SK-N-SH (cell line): ENCODE data around the gene E2F1. TPM values are rescaled to one million over a fixed set of nuclear protein-coding genes. Genes with fewer than 3 reads are reported as not detected.

Experiments
- CTCF ChIA-PET: fragments of 300-600, 350-600 bp; formaldehyde crosslinking; extraction: SDS; loops from one replicate; lab custom pipeline; 2021; lab: Yijun Ruan, JAX
- POLR2A ChIA-PET: fragments of 350-600 bp; sonication (Branson Sonifier 250); formaldehyde crosslinking; extraction: SDS; loops from one replicate; lab custom pipeline; 2020; ENCODE audit warnings: antibody characterized with exemption, inconsistent platforms; lab: Yijun Ruan, JAX
- DNase-seq: peaks from one replicate; pipeline ENCODE4 v3.0.0; 2012
- H2AFZ ChIP-seq: fragments of 200-600 bp; sonication (generic); 2 replicates; pipeline ENCODE4 v1.8.1; 2016; ENCODE audit warnings: antibody characterized with exemption, mild to moderate bottlenecking, low read depth
- H3F3A ChIP-seq: fragments of 200-600 bp; sonication (generic); replicated peaks from 2 replicates; pipeline ENCODE3; 2016; ENCODE audit warnings: antibody characterized with exemption, mild to moderate bottlenecking; ENCODE audit not compliant: insufficient read depth
- H3K27ac ChIP-seq, 2 experiments: fragments of 200-500 bp in 1 of 2; fragments of 200-600 bp in 1 of 2; sonication (Bioruptor generic) in 1 of 2; sonication (generic), shearing (Covaris generic) in 1 of 2; 2 replicates each; pipeline versions ENCODE4 v1.5.1 to v1.6.1; 2014 to 2016; ENCODE audit warnings: low read depth in 2 of 2, inconsistent platforms in 1 of 2, low read length in 1 of 2, mild to moderate bottlenecking in 1 of 2, mixed read lengths in 1 of 2
- H3K27me3 ChIP-seq: fragments of 200-600 bp; sonication (generic), shearing (Covaris generic); 2 replicates; pipeline ENCODE4 v1.6.1; 2016; ENCODE audit warnings: mixed run types; ENCODE audit not compliant: insufficient read depth
- H3K36me3 ChIP-seq, 2 experiments: fragments of 200-500 bp in 1 of 2; fragments of 200-600 bp in 1 of 2; sonication (Bioruptor generic) in 1 of 2; sonication (generic) in 1 of 2; replicated peaks in 1 of 2; 2 replicates each; pipeline versions ENCODE3 to v1.5.1; 2014 to 2016; ENCODE audit warnings: low read length in 1 of 2, mild to moderate bottlenecking in 1 of 2; ENCODE audit not compliant: insufficient read depth in 2 of 2, control insufficient read depth in 1 of 2
- H3K4me1 ChIP-seq, 2 experiments: fragments of 200-500 bp in 1 of 2; fragments of 200-600 bp in 1 of 2; sonication (Bioruptor generic) in 1 of 2; sonication (generic), shearing (Covaris generic) in 1 of 2; 2 replicates each; pipeline versions ENCODE4 v1.5.1 to v1.6.1; 2014 to 2016; ENCODE audit warnings: low read depth in 1 of 2, low read length in 1 of 2, mixed run types in 1 of 2; ENCODE audit not compliant: insufficient read depth in 2 of 2, control insufficient read depth in 1 of 2
- H3K4me2 ChIP-seq: fragments of 200-600 bp; sonication (generic), shearing (Covaris generic); 2 replicates; pipeline ENCODE4 v1.6.1; 2017; ENCODE audit warnings: mixed run types
- H3K4me3 ChIP-seq, 2 experiments: fragments of 200-500 bp in 1 of 2; fragments of 200-600 bp in 1 of 2; sonication (Bioruptor generic) in 1 of 2; sonication (generic), shearing (Covaris generic) in 1 of 2; 2 replicates each; pipeline versions ENCODE4 v1.5.1 to v1.8.1; 2014 to 2016; ENCODE audit warnings: low read depth in 2 of 2, inconsistent platforms in 1 of 2, low read length in 1 of 2, mild to moderate bottlenecking in 1 of 2, mixed read lengths in 1 of 2, moderate library complexity in 1 of 2
- H3K79me2 ChIP-seq: fragments of 200-600 bp; sonication (generic); 2 replicates; pipeline ENCODE4 v1.8.1; 2017; ENCODE audit warnings: mild to moderate bottlenecking; ENCODE audit not compliant: insufficient read depth
- H3K9ac ChIP-seq: fragments of 200-600 bp; sonication (generic); 2 replicates; pipeline ENCODE4 v1.6.1; 2017; ENCODE audit warnings: mixed run types
- H3K9me2 ChIP-seq: fragments of 200-600 bp; sonication (generic); 2 replicates; pipeline ENCODE4 v1.6.1; 2017; ENCODE audit warnings: mixed run types
- H3K9me3 ChIP-seq: fragments of 200-600 bp; sonication (generic); 2 replicates; pipeline ENCODE4 v1.6.1; 2017; ENCODE audit warnings: mixed run types, mild to moderate bottlenecking, moderate library complexity
- H4K20me1 ChIP-seq: fragments of 200-600 bp; sonication (generic); 2 replicates; pipeline ENCODE4 v1.6.1; 2017; ENCODE audit warnings: mild to moderate bottlenecking, mixed run types; ENCODE audit not compliant: insufficient read depth
- CTCF ChIP-seq: fragments of 200-600 bp; sonication (generic); IDR thresholded peaks from 2 replicates; pipeline ENCODE4 v1.6.1; 2017; ENCODE audit warnings: antibody characterized with exemption, mild to moderate bottlenecking, moderate library complexity
- FOSL2 ChIP-seq: IDR thresholded peaks from 2 replicates; pipeline ENCODE4 v1.4.0; 2012; ENCODE audit warnings: low read depth, mild to moderate bottlenecking, moderate library complexity, borderline replicate concordance
- FOXJ3 ChIP-seq: sonication (generic); formaldehyde crosslinking; IDR thresholded peaks from 2 replicates; pipeline ENCODE4 v1.5.1; 2020; ENCODE audit warnings: mild to moderate bottlenecking, missing genetic modification reagents
- IRF3 ChIP-seq: fragments of 150-350 bp; IDR thresholded peaks from 2 replicates; pipeline ENCODE4 v1.6.1; 2016; ENCODE audit warnings: mild to moderate bottlenecking, low read depth, low read length
- MAX ChIP-seq: IDR thresholded peaks from 2 replicates; pipeline ENCODE4 v1.4.0; 2012; ENCODE audit warnings: low read depth
- MEF2A ChIP-seq: IDR thresholded peaks from 2 replicates; pipeline ENCODE4 v1.4.0; 2012; ENCODE audit warnings: low read depth, borderline replicate concordance
- NFIC ChIP-seq: IDR thresholded peaks from 2 replicates; pipeline ENCODE4 v1.4.0; 2012; ENCODE audit warnings: borderline replicate concordance
- POLR2AphosphoS5 ChIP-seq: IDR thresholded peaks from 2 replicates; pipeline ENCODE4 v1.6.1; 2012; ENCODE audit warnings: low read depth, low read length
- SIN3A ChIP-seq: IDR thresholded peaks from 2 replicates; pipeline ENCODE4 v1.6.1; 2012; ENCODE audit warnings: low read depth, mild to moderate bottlenecking, low read length, moderate library complexity, borderline replicate concordance
- TCF12 ChIP-seq: IDR thresholded peaks from 2 replicates; pipeline ENCODE4 v1.4.0; 2012
- TEAD4 ChIP-seq: IDR thresholded peaks from 2 replicates; pipeline ENCODE4 v1.4.0; 2012; ENCODE audit warnings: mild to moderate bottlenecking, borderline replicate concordance; ENCODE audit not compliant: insufficient read depth
- YY1 ChIP-seq: IDR thresholded peaks from 2 replicates; pipeline ENCODE4 v1.4.0; 2012; ENCODE audit warnings: low read depth, mild to moderate bottlenecking
- ZBTB33 ChIP-seq: IDR thresholded peaks from 2 replicates; pipeline ENCODE4 v1.4.0; 2012; ENCODE audit warnings: low read depth, borderline replicate concordance
- WGBS: methylation state at CpG from one replicate; pipeline ENCODE4 v1.1.6; 2017; ENCODE audit warnings: low lambda C conversion rate; 5-methylcytosine and 5-hydroxymethylcytosine counted together
- polyA plus RNA-seq, 3 experiments: library from polyadenylated mRNA; depleted of rRNA; stranded (reverse); fragments of >200 nt; gene quantifications; 2 replicates each; pipeline ENCODE4 v1.2.3, GENCODE V29; 2012

Gene E2F1
- polyA plus RNA-seq, 1 of the 3 experiments (the other 2 are of a cell fraction): 15.0 TPM

GRCh38 chr20:33658510-33658909 is 27.7 kb downstream of the E2F1 start:
- ChIA-PET CTCF (interaction anchor here (1.0 to 1.3 kb wide), 2 partner anchors 10 to 201 kb away, joined by 3 read pairs; no protein-coding TSS in a partner anchor), POLR2A (no interaction called here)
- peaks cover 0 to 11% of the 10 kb centered on the region in 2 experiments; a peak in 1 of 4 replicates for H3K4me1 ChIP-seq
- no peaks in the 10 kb centered on the region for H3K9me3 ChIP-seq
- no peaks in the 10 kb centered on the region for H3K27me3 ChIP-seq
- TF ChIP-seq POLR2AphosphoS5: no peak
- TF ChIP-seq MAX: no peak
- no peak for TF ChIP-seq SIN3A
- no peak for TF ChIP-seq FOSL2
- no peak for TF ChIP-seq TEAD4
- TF ChIP-seq FOXJ3 (CRISPR knock-in tag): no peak
- no peak for TF ChIP-seq YY1
- no peak for TF ChIP-seq MEF2A
- TF ChIP-seq NFIC: no peak
- no peak for TF ChIP-seq CTCF
- TF ChIP-seq IRF3: no peak
- TF ChIP-seq ZBTB33: no peak
- no peak for TF ChIP-seq TCF12
- no peaks in the 10 kb centered on the region for H3K79me2 ChIP-seq
- no peaks in the 10 kb centered on the region for H3F3A ChIP-seq
- H3K9me2 ChIP-seq: no peaks in the 10 kb centered on the region
- H3K4me3 ChIP-seq: no peak overlapping the region
- no peak overlapping the region for H2AFZ ChIP-seq
- WGBS: 94% methylated on average over 3 of the region's 8 CpGs
- H3K27ac ChIP-seq: no peak overlapping the region
- H3K4me2 ChIP-seq: no peak overlapping the region
- peak; percentile 31 for DNase-seq
- no peak overlapping the region for H3K9ac ChIP-seq
- H3K36me3 ChIP-seq: peaks cover 0 to 7% of the 10 kb centered on the region in 2 experiments
- no peaks in the 10 kb centered on the region for H4K20me1 ChIP-seq
